ENCODE measurements around the gene GPR160. TPM values are rescaled to one million over a fixed set of nuclear protein-coding genes. Genes with fewer than 3 reads are reported as not detected.

Gene GPR160
- total RNA-seq, 1 experiment from 2014 or later: 16.1 TPM

GRCh38 chr3:170062769-170063168, 25.0 kb downstream of the GPR160 start:
- Mint-ChIP-seq H3K27ac (ENCODE audit: unreplicated experiment) (no peak overlapping the region), H3K4me1 (ENCODE audit: low read depth, unreplicated experiment) (no peaks in the 10 kb centered on the region), H3K36me3 (ENCODE audit: insufficient read depth, unreplicated experiment) (peaks cover 7% of the 10 kb centered on the region), H3K27me3 (ENCODE audit: insufficient read depth, unreplicated experiment) (no peaks in the 10 kb centered on the region), H3K9me3 (ENCODE audit: unreplicated experiment) (no peaks in the 10 kb centered on the region), H3K4me3 (ENCODE audit: unreplicated experiment) (no peak overlapping the region)
- ChIA-PET POLR2A (no interaction called here), CTCF (no interaction called here)
- no peak for DNase-seq
- intact Hi-C loops (cut with micrococcal nuclease; ENCODE audit: unreplicated experiment): no loop called here
- no peaks in the 10 kb centered on the region for H3K4me1 ChIP-seq
- TF ChIP-seq, protein P1, sequence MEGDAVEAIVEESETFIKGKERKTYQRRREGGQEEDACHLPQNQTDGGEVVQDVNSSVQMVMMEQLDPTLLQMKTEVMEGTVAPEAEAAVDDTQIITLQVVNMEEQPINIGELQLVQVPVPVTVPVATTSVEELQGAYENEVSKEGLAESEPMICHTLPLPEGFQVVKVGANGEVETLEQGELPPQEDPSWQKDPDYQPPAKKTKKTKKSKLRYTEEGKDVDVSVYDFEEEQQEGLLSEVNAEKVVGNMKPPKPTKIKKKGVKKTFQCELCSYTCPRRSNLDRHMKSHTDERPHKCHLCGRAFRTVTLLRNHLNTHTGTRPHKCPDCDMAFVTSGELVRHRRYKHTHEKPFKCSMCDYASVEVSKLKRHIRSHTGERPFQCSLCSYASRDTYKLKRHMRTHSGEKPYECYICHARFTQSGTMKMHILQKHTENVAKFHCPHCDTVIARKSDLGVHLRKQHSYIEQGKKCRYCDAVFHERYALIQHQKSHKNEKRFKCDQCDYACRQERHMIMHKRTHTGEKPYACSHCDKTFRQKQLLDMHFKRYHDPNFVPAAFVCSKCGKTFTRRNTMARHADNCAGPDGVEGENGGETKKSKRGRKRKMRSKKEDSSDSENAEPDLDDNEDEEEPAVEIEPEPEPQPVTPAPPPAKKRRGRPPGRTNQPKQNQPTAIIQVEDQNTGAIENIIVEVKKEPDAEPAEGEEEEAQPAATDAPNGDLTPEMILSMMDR (IDR thresholded peaks at IDR 0.05; ENCODE audit: insufficient read depth in 1 of 2, low read depth in 1 of 2, low read length in 1 of 2, severe bottlenecking in 1 of 2, unreplicated experiment in 1 of 2): peak in 1 of 2 experiments; percentile 12
- no peaks in the 10 kb centered on the region for H3K9me3 ChIP-seq
- H3K36me3 ChIP-seq (ENCODE audit: control insufficient read depth, insufficient read depth, low read length): no peaks in the 10 kb centered on the region; the same call in 1 of the 2 replicates
- no TSS peak for BruUV-seq (replicated peaks)
- H3K27me3 ChIP-seq (replicated peaks; ENCODE audit: control insufficient read depth, insufficient read depth, low read length): no peaks in the 10 kb centered on the region
- H3K4me3 ChIP-seq (ENCODE audit: low read depth, low read length): no peak overlapping the region

DNA sequence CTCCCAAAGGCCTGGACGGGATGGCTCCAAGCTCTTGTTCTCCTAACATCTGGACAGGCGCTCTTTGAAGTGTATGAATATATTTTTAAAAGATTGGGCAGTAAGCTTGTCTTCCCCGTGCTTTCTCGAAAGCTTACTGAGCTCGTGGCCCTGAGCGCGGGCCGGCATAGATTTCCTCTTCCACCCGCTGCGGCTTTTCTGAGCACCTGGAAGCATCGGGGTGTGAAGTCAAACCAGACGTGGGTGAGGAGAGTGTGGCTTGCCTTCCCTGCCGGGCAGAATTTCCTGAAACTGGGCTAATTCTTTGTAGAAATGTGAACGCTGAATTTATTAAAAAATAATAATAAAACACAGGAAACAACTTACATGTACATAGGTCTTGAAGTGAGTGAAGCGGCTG, 25.9 kb downstream of the GPR160 start:
- Mint-ChIP-seq H3K36me3 (ENCODE audit: insufficient read depth, unreplicated experiment) (peaks cover 7% of the 10 kb centered on the region), H3K27ac (ENCODE audit: unreplicated experiment) (no peak overlapping the region), H3K9me3 (ENCODE audit: unreplicated experiment) (no peaks in the 10 kb centered on the region), H3K4me1 (ENCODE audit: low read depth, unreplicated experiment) (no peaks in the 10 kb centered on the region), H3K27me3 (ENCODE audit: insufficient read depth, unreplicated experiment) (no peaks in the 10 kb centered on the region), H3K4me3 (ENCODE audit: unreplicated experiment) (no peak overlapping the region)
- Histone ChIP-seq H3K36me3 (ENCODE audit: control insufficient read depth, insufficient read depth, low read length) (no peaks in the 10 kb centered on the region; the same call in 1 of the 2 replicates), H3K4me3 (ENCODE audit: low read depth, low read length) (no peak overlapping the region), H3K4me1 (no peaks in the 10 kb centered on the region), H3K27me3 (replicated peaks; ENCODE audit: control insufficient read depth, insufficient read depth, low read length) (no peaks in the 10 kb centered on the region), H3K9me3 (no peaks in the 10 kb centered on the region)
- ChIA-PET CTCF (no interaction called here), POLR2A (no interaction called here)
- no TSS peak for BruUV-seq (replicated peaks)
- TF ChIP-seq, protein P1 (IDR thresholded peaks at IDR 0.05; ENCODE audit: insufficient read depth in 1 of 2, low read depth in 1 of 2, low read length in 1 of 2, severe bottlenecking in 1 of 2, unreplicated experiment in 1 of 2): no peak
- DNase-seq: no peak
- intact Hi-C loops (cut with micrococcal nuclease; ENCODE audit: unreplicated experiment): no loop called here

- no peaks in the 10 kb centered on the region for H3K4me1 ChIP-seq
- TF ChIP-seq, protein P1 (IDR thresholded peaks at IDR 0.05; ENCODE audit: insufficient read depth in 1 of 2, low read depth in 1 of 2, low read length in 1 of 2, severe bottlenecking in 1 of 2, unreplicated experiment in 1 of 2): no peak
- no peaks in the 10 kb centered on the region for H3K27me3 ChIP-seq (replicated peaks; ENCODE audit: control insufficient read depth, insufficient read depth, low read length)
- BruUV-seq (replicated peaks): no TSS peak
- Mint-ChIP-seq H3K4me3 (ENCODE audit: unreplicated experiment) (no peak overlapping the region), H3K27ac (ENCODE audit: unreplicated experiment) (no peak overlapping the region), H3K36me3 (ENCODE audit: insufficient read depth, unreplicated experiment) (peaks cover 7% of the 10 kb centered on the region), H3K9me3 (ENCODE audit: unreplicated experiment) (no peaks in the 10 kb centered on the region), H3K27me3 (ENCODE audit: insufficient read depth, unreplicated experiment) (no peaks in the 10 kb centered on the region), H3K4me1 (ENCODE audit: low read depth, unreplicated experiment) (no peaks in the 10 kb centered on the region)
- no peaks in the 10 kb centered on the region; the same call in 1 of the 2 replicates for H3K36me3 ChIP-seq (ENCODE audit: control insufficient read depth, insufficient read depth, low read length)
- ChIA-PET POLR2A (no interaction called here), CTCF (interaction anchor here (0.7 kb wide), 1 partner anchor 346 kb away, joined by 7 read pairs; no protein-coding TSS in a partner anchor)
- no peaks in the 10 kb centered on the region for H3K9me3 ChIP-seq
- intact Hi-C loops (cut with micrococcal nuclease; ENCODE audit: unreplicated experiment): no loop called here
- no peak for DNase-seq
- no peak overlapping the region for H3K4me3 ChIP-seq (ENCODE audit: low read depth, low read length)
These were observed 26.3 kb downstream of the GPR160 start for GRCh38 chr3:170064108-170064507.

Data from Caco-2 (cell line).